Coronary artery (tissue), 2 donors: ENCODE measurements around the gene LZTR1.

Experiments used
- DNase-seq: peaks from one replicate; pipeline ENCODE4 v3.0.0-alpha.2; 2017; ENCODE audit warnings: low spot score
- H3K27ac ChIP-seq, 2 donors: fragments of 200-600 bp; sonication (generic); one replicate each; pipeline ENCODE4 v1.5.1; 2016 to 2019
- H3K4me3 ChIP-seq: fragments of 200-600 bp; sonication (generic); 2 replicates; pipeline ENCODE4 v1.5.1; 2016; ENCODE audit warnings: mild to moderate bottlenecking, moderate library complexity
- TF ChIP-seq, protein P1 (sequence below): fragments of 200-600 bp; sonication (generic); IDR thresholded peaks from one replicate; pipeline ENCODE4 v1.5.1; 2019; ENCODE audit warnings: antibody characterized with exemption

The LZTR1 gene

DNA sequence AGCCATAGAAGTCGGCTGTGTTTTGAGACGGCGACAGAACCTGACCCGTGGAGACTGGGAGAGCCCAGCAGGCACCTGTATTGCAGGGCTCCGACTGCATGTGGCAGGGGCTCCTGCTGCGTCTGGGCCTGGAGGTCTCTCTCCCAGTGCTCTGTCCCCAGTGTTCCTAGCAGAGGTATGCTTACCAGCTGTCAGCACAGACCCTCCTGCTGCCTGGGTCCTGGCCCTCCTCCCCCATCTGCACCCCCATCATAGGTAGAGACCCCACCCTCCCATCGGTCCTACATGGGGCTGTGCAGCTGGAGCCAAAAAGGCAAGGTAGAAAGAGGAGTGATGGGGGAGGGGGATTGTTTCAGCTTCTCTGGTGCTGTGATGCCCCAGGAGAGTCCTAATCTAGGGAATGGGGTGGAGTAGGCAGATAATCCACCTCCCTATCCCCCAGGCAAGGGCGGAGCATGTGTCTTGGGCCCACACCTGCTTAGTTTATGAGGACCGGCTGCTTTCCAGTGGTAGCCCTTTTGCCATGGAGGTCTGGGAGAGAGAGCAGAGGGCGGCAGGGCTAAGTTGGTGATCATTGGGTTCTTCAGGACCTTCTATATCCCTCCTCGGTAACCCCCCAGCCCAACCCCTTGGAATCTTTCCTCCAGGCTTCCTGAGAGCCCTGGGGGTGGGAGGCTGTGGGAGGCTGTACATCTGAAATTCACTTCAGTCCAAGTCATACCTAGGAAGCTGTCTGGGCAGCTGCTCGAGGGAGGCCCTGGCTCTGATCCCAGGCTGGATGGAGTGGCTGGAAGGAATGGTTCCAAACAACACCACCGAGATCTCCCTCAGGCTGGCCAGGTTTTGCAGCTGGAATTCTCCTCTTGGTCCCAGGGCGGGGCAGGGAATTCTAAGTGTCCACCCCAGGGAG is 44.9 kb downstream of the LZTR1 start:
- DNase-seq = no peak
- TF ChIP-seq, protein P1, sequence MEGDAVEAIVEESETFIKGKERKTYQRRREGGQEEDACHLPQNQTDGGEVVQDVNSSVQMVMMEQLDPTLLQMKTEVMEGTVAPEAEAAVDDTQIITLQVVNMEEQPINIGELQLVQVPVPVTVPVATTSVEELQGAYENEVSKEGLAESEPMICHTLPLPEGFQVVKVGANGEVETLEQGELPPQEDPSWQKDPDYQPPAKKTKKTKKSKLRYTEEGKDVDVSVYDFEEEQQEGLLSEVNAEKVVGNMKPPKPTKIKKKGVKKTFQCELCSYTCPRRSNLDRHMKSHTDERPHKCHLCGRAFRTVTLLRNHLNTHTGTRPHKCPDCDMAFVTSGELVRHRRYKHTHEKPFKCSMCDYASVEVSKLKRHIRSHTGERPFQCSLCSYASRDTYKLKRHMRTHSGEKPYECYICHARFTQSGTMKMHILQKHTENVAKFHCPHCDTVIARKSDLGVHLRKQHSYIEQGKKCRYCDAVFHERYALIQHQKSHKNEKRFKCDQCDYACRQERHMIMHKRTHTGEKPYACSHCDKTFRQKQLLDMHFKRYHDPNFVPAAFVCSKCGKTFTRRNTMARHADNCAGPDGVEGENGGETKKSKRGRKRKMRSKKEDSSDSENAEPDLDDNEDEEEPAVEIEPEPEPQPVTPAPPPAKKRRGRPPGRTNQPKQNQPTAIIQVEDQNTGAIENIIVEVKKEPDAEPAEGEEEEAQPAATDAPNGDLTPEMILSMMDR = no peak
- Histone ChIP-seq H3K4me3 (no peak overlapping the region), H3K27ac (no peak overlapping the region)

DNA sequence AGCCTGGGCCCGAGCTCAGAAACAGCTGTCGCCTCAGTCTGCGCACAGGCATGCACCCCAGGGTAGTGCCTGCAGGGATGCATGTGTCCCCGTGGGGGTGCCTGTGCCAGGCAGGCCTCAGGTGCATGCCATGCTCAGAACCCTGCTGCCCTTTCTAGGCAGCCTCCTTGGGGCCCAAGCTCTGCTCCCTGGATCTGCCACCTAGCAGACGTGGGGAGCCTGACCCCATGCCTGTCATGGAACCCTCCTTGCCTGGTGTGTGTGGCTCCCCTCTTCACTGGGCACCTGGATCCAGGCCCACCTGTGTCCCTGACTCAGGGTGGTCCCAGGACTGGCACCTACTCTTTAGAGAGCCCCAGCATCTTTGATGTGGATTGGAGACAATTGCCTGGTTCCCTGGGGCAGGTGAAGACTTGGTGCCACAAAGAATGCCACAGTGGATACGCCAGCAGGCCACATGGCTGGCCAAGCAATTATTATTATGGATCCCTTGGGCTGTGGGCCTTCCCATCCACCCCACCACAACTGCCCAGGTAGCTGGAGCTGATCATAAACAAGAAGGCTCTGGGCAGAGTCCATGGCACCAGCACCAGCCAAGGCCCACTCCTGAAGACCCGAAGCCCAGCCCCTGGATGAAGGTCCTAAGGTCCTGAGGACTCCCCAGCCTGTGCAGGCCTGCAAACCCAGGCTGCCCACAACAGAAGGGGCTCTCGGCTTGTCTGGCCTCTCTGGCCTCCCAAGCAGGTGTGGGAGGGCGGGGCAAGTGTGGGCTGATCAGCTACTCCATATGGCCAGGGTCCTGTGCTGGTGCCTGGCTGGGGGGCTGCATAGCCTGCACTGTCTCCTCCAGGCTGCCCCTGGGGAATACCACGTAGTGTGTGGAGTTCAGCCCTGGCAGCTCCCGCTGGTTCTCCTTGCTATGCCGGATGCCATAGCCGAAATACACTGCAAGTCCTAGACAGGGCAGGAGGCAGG is 46.5 kb downstream of the LZTR1 start:
- Histone ChIP-seq H3K27ac (no peak overlapping the region), H3K4me3 (no peak overlapping the region)
- DNase-seq = no peak
- TF ChIP-seq, protein P1 = no peak

DNA sequence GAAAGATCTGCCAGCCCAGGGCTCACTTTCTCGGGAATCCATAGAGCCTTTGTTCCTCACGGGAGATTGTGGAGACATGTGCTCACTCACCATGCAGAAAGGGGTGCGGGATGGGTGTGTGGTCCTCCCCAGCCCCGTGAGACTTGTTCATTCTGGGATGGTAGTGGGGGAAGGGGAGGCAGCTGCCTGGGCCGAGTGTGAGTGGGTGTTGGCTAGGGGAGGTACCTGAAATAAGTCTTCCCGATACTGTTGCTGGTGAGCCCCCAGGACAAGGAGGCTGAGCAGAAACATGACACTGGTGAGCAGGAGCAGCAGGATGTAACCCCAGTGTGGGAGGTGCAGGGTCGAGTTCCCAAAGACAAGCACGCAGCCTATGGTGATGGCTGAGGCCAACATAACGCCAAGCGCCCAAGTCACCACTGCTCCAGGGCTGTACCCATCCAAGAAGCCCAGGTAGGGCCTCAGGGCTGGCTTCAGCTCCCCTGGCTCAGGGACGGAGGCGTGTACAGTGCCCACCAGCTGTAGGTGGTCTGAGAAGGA is 47.5 kb downstream of the LZTR1 start:
- no peak overlapping the region for H3K27ac ChIP-seq
- DNase-seq = no peak
- TF ChIP-seq, protein P1 = no peak
- H3K4me3 ChIP-seq = no peak overlapping the region

DNA sequence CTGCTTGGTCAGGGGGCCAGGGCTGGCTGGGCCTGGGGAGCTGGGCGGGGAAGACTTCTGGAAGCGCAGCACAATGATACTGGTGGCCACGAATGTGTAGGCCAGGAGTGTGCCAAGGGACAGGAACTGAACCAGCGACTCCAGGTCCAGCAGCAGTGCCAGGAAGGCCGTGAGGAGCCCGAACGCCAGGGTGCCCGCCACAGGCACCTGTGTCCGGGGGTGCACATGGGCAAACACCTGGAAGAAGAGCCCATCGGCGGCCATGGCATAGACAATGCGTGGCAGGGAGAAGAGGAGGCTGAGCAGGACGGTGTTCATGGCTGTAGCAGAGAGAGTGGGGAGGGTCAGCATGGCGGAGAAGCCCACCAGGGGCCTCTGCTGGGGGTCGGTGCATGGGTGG is 47.9 kb downstream of the LZTR1 start:
- DNase-seq = no peak
- no peak overlapping the region for H3K27ac ChIP-seq
- TF ChIP-seq, protein P1 = no peak
- no peak overlapping the region for H3K4me3 ChIP-seq

DNA sequence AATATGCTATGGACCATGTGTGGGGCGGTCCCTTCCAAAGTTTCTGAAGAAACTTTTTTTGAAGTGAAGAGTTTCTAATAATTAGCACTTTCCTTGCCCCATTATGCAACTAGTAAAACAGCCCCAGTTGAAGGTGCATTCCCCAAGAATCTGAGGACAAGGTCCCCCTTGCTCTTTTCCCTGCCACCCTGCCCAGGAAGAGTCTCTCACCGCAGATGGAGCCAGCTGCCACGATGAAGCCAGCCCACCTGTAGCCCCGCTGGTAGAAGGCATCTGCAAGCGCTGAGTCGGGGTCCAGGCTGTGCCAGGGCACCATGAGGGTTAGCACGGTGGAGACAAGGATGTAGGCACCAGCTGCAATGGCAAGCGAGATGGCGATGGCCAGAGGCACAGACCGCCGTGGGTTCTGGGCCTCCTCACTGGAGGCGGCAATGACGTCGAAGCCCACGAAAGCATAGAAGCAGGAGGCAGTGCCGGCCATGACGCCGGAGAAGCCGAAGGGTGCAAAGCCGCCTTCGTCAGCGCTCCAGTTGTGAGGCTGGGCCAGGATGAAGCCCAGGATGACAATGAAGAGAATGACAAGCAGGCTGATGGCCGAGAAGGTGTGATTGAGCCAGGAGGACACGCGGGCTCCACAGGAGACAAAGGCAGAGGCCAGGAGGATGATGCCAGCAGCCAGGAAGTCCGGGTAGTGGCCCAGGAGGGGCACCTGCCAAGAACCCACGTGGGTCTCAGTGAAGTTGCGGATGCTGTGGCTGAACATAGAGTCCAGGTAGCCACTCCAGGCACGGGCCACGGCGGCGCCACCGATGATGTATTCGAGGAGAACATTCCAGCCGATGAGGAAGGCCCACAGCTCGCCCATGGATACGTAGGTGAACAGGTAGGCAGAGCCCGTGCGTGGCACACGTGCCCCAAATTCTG is 48.8 kb downstream of the LZTR1 start:
- Histone ChIP-seq H3K4me3 (peak overlapping the region; percentile 78), H3K27ac (no peak overlapping the region)
- TF ChIP-seq, protein P1 = no peak
- DNase-seq = peak; percentile 65

DNA sequence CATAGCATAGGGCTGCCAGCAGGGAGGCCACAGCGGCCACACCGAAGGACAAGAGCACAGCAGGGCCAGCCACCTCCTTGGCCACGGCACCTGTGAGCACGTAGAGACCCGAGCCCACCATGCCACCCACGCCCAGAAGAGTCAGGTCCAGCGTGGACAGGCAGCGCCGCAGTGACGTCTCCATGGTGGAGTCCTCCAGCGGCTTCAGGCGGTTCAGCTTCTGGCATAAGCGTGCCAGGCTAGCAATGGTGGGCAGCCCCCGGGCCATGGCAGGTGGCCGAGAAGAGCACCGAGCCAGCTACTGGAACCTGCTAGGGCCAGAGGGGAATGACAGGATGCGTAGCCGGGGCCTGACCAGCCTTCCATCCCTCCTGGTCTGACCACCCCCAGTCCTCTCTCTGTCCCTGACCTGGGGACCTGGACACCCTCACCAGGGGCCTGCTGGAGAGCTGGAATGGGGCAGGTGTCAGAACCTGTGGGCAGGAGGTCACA is 49.5 kb downstream of the LZTR1 start:
- no peak overlapping the region for H3K27ac ChIP-seq
- peak; percentile 71 for DNase-seq
- TF ChIP-seq, protein P1 = no peak
- H3K4me3 ChIP-seq = peak overlapping the region; percentile 78
